ENCODE results near the gene TRAPPC3.
A peak's percentile ranks its signal among the peaks of the same experiment; 100 is the strongest.
"Not testable (repeated sequence)": the region's sequence is repeated elsewhere in the genome, so short reads cannot be mapped to it uniquely, and the experiment has no call there.

Gene TRAPPC3

DNA sequence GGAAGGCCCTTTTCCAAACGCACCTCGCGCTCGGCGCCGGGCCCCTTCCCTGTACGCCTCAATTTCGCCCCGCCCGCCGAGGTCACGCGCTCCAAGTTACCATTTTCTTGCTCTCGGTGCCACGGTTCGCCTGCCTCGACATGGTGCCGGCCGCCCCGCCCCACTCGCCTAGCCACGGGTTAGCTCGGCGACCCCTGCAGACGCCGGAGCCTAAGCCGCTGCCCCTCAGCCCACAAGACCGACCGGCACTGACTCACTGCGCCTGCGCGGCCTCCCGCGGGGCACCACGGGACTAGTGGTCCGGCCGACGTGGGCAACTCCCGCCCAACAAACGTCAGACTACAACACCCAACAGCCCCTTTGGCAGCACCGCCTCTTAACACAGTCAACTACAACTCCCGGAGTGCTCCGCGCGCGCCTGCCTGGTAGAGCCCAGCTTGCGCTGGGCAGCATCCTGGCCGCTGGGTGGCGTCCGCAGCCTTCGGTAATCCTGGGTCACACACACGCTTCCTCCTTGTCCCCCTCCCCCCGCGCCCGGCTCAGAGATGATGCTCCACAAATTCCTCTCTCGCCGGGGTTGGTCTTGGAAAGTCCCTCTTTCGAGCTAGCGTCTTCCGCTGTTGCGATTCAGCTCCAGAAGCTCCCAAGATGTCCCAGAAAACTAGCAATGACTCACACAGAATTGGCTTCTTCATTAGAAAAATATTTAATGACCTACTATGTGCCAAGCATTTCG lies at the start of gene TRAPPC3:
TSS of gene TRAPPC3 (minus strand) at position 250 of the 736 bp plus-strand sequence. CDS start at position 142, 108 bp downstream.
- peak; percentile 100 for DNase-seq

DNA sequence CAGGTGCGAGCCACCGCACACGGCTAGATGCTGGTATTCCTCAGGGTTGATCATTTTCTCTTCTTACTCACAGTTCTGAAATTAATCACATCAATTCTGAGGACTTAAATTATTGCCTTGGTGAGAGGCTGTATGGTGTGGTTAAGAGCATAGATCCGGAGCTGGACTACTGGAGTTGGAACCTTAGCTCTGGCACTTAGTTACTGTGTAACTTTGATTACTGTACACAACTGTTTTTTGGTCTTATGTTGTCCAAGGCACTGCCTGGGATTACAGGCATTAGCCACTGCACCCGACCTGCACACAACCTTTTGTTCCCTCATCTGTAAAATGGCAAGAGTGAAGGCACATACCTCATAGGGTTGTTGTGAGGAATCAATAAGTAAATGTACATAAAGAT lies 49.4 kb upstream of the TRAPPC3 start:
- DNase-seq = no peak

DNA sequence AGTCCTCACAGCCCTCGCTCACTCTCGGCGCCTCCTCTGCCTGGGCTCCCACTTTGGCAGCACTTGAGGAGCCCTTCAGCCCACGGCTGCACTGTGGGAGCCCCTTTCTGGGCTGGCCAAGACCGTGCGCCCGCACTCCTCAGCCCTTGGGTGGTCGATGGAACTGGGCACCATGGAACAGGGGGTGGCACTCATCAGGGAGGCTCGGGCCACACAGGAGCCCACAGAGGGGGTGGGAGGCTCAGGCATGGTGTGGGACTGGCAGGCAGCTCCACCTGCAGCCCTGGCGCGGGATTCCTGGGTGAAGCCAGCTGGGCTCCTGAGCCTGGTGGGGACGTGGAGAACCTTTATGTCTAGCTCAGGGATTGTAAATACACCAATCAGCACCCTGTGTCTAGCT lies 47.5 kb upstream of the TRAPPC3 start:
- DNase-seq = not testable (repeated sequence)

DNA sequence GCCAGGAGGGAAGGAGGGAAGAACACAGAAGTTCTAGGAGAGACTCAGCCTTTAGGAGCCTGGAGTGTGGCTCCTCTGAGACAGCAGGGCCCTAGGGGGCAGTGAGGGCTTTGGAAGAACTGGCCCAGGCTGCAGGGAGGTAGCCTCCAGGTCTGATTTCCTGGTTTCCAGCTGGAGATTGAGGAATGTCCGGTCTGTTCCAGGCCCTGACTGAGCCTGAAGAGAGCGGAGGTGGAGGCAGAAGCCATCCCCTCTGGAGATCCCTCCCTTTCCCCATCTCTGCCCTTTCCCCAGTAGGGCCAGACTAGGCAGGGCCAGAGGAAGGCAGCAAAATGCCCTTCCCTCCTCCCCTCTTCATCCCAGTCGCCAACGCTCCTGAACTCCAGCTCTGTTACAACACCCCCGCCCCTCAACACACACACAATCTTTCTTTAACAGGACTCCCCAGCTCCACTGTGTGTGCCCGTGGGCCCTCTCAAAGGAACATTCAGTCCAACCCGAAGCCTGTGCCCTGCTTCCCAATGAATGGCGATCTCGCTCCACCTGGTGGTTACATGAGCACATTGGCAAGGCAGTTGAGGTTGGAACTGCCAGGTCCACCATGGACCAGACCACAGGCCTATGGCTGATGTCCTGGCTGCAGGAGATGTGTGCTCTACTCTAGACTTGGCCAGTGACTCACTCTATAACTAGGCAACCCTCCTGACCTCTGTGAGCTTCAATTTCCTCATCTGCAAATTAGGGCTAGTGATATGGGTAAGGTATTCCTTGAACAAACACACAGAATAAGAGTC lies 38.7 kb upstream of the TRAPPC3 start:
- DNase-seq = peak; percentile 74

DNA sequence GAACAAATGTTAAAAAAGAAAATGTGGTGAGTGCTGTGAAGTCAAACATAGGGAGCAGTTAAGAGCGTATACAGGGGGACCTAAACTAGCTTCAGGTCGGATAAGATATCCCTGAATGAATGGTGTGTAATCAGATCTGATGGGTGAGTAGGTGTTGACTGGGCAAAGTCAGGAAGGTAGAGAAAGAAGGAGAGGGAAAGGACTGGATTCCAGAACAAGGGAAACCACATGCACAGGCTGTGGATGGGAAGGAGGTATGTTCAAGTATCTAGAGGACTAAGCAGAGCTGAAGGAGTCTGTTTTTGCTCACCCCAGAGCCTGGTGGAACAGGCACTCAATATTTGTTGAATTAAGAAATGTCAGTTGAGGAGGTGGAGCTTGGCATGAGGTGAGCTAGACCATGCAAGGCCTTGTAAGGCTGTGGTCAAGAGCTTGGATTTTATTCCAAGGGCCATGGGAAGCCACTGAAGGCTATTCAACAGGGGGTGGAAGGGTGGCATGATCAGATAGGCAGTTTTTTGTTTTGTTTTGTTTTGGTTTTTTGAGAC lies 34.1 kb upstream of the TRAPPC3 start:
- DNase-seq = no peak

DNA sequence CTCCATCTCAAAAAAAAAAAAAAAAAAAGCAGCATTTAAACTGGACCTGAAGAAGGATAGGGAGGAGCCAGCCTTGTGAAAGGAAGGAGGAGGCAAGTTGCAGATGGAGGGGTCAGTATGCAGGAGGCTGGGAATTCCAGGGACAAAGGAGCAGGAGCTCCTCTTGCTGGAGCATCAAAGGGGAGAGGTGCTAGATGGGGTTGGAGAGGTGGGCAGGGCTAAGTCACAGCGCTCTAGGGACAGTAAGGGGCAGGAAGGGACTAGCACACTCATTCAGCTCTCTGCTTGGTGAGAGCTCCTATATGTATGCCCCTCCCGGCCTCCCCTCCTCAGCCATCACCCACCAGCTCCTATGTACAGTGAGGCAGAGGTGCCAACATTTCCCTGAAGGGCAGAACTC lies 33.4 kb upstream of the TRAPPC3 start:
- DNase-seq = peak; percentile 45

DNA sequence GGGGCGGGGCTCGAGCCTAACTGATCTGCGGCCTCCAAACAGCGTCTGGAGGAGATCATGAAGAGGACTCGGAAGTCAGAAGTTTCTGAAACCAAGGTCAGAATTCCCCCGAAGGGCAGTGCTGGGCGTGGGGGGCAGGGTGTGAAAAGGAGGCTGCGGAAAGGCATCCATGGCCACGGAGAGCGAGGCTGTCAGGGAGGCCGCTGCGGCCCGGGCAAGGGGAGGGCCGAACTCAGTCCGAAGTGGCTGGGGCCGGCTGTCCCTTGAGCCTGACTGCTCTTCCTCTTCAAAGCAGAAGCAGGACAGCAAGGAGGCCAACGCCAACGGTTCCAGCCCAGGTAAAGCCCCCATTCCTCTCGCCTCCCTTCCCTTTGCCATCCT lies 29.9 kb upstream of the TRAPPC3 start:
- DNase-seq = no peak

DNA sequence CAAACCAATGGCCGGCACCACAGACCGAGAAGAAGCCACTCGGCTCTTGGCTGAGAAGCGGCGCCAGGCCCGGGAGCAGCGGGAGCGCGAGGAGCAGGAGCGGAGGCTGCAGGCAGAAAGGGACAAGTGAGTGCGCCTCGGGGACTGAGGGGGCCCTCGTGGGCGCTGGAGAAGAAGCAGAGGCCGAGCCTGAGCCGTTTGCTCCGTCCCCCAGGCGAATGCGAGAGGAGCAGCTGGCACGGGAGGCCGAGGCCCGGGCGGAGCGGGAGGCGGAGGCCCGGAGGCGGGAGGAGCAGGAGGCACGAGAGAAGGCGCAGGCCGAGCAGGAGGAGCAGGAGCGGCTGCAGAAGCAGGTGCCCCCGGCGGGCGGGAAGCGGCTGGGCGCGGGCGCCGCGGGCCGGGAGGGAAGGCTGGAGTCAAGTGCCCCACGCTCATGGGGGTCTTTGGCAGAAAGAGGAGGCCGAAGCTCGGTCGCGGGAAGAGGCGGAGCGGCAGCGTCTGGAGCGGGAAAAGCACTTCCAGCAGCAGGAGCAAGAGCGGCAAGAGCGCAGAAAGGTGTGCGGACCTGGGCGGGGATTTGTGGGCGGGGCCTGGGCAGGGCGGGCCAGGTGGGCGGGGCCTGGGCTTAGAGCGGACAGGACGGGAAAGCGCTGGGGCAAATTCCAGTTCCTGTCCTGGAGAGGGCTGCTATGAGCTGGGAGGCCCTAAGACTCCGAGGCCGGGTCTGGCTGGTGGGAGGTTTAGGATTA lies 29.4 kb upstream of the TRAPPC3 start:
- no peak for DNase-seq

DNA sequence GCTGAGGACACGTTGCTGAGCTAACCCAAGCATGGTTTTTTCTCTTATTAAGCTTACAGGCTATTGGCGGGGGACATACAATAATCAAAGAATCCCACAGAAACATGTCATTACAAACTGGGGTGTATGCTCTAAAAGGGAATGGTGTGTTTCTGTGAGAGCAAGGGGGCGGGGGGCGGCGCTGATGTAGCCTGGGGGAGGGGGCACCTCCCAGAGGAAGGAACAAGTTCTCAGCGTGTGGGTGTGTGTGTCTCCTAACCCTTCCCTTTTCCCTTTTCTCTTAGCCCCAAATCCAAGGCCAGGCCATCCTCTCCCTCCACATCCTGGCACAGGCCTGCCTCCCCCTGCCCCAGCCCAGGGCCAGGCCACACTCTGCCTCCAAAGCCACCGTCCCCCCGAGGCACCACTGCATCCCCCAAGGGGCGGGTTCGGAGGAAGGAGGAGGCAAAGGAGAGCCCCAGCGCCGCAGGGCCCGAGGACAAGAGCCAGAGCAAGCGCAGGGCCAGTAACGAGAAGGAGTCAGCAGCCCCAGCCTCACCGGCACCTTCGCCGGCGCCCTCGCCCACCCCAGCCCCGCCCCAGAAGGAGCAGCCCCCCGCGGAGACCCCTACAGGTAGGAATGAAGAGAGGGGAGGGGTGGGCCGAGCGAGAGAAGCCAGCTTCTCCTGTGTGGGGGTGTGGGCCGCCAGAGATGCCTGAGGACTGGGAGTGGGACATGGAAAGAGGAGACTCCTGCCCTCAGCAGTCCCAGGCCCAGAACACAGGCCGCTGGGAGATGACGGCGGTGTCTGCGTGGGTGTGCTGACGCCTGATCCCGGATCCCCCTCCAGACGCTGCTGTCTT lies 28.5 kb upstream of the TRAPPC3 start:
- DNase-seq = no peak

DNA sequence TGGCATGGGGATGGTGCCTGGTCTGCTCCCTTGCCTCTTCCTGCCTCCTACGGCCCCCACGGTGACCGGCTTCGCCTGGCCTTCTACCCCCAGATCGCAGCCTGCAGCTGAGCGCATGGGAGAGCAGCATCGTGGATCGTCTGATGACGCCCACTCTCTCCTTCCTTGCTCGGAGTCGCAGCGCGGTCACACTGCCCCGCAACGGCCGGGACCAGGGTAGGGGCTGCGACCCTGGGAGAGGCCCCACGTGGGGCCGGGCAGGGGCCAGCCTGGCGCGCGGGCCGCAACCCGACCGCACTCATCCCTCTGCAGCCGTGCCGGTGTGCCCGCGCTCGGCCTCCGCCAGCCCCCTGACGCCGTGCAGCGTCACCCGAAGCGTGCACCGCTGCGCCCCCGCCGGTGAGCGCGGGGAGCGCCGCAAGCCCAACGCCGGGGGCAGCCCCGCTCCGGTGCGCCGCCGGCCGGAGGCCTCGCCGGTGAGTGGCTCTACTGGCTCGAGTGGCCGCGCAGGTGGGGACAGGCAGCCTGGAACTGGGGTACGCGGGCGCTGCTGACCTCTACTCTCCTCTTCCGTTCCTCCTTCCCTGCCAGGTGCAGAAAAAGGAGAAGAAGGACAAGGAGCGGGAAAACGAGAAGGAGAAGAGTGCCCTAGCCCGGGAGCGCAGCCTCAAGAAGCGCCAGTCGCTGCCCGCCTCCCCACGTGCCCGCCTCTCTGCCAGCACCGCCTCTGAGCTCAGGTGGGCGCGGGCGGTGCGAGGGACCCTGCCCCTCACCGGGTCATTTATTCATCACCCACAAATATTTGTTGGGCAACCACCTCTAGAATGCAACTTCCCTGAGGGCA lies 27.0 kb upstream of the TRAPPC3 start:
- no peak for DNase-seq

DNA sequence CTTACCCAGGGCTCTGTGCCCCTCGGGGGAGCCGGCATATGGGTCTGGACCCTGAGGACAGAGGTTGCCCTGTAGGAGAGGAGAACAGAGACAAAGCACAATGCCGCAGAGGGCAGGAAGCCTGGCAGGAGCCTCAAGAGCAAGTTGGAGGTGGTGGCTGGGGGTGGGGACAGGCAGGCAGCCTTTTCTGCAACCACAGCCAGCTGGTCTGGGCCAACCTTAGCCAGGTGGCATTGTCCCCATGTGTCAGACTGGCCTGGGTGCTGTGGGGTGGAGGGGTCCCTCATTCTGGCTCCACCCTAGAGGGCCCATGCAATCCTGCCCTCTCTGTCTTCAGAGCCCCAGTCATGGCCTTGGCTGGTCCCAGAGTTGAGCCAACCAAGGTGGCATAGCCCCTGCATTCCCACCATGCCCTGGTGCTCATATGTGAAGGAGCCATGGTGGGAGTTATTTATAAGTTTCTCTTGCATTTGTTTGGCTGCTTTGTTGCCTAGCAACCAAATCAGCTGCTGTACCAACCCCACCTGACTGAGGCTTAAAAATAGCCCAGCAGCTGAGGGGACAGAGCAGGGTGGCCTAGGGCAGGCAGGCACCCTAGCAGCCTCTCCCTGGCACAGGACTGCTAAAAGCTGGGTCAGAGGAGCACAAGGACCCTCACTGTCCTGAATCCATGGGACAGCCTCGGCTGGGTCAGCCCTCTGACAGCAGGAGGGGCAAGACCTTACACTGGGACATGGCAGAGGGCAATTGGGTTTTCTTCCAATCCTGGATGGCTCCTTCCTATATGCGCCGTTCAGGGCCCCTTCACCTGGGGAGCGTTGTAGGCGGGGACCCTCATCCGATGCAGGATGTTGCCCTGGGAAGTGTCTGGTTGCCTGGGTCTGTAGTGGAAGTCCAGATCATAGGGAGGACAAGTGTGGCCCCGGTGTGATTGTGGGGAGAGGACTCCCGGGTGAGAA lies 26.1 kb upstream of the TRAPPC3 start:
- no peak for DNase-seq

DNA sequence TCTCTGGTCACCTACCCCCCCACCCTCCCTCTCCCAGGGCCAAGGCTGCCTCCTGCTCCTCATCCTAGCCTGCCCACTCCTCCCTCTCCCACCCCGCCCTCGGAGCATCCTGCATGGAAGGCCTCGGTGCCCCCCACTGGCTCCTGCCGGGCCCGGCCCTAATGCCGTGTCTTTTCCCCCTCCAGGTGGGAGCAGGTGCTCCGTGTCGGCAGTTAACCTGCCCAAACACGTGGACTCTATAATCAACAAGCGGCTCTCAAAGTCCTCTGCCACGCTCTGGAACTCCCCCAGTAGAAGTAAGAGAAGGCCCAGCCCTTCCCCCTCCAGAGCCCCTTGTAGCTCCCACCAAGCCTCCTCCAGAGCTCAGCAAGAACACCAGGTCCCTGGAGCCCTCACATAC lies 25.4 kb upstream of the TRAPPC3 start:
- no peak for DNase-seq

DNA sequence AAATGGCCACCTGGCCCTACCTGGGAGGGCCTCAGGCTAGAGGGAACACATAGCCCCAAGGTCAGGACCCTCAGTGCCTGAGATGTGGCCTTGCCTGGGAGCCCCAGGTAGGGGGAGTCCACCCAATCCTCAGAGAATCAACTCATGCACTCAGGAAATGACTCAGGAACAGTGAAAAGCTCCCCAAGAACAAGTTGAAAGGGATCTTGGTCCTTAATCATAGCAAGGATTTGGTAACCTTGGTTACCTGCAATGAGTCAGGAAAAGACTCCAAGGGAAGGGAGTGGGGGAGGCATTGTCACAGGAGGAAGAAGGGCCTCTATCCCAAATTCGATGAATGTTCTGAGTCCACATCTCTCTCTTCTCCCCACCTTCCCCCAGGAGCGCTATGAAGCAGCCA lies 23.7 kb upstream of the TRAPPC3 start:
- no peak for DNase-seq

DNA sequence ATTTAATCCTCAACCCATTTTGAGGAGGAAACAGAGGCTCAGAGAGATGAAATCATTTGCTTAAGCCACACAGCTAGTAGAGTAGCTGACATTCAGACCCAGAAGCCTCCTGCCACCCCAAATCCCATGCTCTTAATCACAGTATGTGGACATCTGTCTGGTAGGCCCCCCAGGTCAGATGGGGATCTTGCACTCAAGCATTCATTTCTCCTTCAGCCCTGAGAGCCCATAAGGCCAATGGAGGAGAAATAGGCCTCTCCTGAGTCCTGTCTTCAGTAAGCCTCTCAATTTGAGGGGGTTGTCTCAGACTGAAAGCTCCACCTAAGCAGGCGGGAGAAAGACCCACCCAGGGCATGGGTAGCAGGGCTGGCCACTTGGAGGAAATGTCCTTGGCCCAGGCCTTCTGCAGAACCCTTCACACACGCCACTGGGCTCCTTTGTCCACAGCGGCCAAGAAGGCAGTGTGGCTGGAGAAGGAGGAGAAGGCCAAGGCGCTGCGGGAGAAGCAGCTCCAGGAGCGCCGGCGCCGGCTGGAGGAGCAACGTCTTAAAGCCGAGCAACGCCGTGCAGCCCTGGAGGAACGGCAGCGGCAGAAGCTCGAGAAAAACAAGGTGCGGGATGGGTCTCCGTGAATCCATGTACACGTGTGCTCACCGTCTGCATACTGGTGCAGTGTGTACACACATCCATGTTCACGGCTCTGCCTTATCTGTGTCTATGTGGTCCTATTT lies 22.9 kb upstream of the TRAPPC3 start:
- no peak for DNase-seq

DNA sequence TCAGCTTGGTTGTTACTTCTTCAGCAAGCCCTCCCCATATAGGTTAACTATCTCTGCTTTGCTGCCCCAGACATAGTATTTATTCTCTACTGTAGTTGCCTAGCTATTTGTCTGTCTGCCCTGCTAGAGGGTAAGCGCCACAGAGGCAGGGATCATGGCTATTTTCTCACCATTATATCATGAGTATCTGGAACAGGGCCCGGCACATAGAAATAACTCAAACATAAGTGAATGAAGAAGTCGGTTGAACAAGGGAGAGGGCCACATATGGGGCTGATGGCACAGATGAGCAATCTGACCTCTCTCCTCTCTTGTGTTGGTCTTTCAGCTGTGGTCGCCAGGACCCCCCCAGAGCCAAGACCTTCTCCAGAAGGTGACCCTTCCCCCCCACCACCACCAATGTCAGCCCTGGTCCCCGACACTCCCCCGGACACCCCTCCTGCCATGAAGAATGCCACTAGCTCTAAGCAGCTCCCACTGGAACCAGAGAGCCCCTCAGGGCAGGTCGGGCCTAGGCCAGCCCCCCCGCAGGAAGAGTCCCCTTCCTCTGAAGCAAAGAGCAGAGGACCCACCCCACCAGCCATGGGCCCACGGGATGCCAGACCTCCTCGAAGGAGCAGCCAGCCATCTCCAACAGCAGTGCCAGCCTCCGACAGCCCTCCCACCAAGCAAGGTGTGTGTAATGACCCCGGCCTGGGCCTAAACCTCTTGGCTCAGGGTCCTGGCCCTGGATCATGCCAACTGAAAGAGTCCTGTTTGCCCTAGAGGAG lies 21.5 kb upstream of the TRAPPC3 start:
- no peak for DNase-seq

DNA sequence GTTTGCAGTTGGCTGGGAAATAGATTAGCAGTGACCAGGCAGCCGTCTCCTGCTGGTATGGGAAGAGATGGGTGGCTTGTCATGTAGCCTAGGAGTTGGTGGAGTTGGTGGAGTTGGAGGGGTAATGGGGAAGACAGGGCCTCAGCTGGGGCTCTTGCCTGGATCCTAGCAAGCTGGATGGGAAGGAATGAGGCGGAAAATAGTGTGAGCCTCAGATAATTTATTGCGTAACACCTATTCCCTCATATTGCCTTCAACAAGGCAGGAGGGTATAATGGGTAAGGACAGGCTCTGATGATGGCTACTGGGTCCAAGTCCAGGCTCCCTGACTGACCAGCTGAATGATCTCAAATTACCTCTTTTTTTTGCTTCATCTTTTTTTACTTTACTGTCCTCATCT lies 19.2 kb upstream of the TRAPPC3 start:
- no peak for DNase-seq

DNA sequence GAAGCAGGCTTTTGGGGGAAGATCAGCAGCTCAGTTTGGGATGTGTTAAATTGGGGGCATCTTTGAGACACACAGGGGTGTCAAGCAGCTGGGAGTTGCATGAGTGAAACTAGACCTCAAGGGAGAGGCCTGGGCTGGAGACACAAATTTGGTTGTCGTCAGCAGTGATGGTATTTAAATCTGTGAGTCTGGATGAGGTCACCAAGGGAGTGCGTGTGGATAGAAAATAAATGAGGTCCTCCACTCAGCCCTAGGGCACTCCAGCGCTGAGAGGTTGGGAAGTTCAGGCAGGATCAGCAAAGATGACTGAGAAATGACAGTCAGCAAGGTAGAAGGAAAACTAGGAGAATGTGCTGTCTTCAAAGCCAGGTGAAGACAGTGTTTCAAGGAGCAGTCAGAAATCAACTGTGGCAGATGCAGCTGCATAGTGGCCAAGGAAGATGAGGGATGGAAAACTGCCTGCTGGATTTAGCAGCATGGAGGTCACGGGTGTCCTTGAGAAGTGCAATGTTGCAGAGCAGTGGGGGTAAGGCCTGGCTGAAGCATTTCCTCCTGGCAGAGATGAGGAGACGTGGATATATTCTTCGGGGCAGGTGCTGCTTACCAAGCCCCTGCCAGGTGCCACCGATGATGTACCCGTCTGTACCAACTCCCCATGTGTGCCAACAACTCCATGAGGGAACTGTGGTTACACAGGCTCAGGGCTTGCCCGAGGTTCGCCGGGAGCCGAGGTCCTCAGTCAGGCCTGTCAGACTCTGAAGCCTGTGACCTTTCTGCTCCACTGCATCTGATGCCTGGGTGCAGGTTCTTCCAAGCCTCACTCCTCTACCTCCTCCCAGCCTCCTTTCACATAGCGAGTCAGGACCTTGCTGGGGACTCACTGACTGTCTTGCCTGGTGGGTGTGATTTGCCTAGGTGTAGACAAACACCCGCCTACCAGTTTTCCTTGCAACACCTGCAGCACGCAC lies 17.9 kb upstream of the TRAPPC3 start:
- DNase-seq = no peak

DNA sequence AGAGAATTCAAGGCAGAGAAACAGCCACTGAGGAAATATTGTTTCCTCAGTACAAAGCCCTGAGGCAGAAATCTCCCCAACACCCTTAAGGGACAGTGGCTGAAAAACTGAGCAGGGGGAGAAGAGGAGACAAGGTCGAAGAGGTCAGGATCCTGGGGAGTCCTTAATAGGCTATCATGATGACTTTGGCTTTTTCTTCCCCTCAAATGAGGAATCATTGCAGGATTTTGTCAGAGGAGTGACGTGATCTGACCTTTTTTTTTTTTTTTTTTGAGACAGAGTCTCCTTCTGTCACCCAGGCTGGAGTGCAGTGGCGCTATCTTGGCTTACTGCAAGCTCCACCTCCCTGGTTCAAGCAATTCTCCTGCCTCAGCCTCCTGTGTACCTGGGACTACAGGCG lies 16.9 kb upstream of the TRAPPC3 start:
- DNase-seq = no peak
